BE2C (cell line): ENCODE measurements around the gene ATP13A1.
"Not testable (repeated sequence)": the region's sequence is repeated elsewhere in the genome, so short reads cannot be mapped to it uniquely, and the experiment has no call there.

Source experiments
- DNase-seq: peaks from one replicate; pipeline ENCODE4 v3.0.0-alpha.2; 2020
- H3K27me3 ChIP-seq: fragments of 250-450 bp; sonication (Bioruptor Pico); 2 replicates; pipeline ENCODE4 v1.5.1; 2020; ENCODE audit warnings: mild to moderate bottlenecking
- H3K36me3 ChIP-seq: fragments of 250-450 bp; sonication (Bioruptor Pico); 2 replicates; pipeline ENCODE4 v1.5.1; 2020; ENCODE audit warnings: mild to moderate bottlenecking
- H3K4me1 ChIP-seq: fragments of 250-450 bp; sonication (Bioruptor Pico); 2 replicates; pipeline ENCODE4 v1.5.1; 2020
- H3K4me3 ChIP-seq: 2 replicates; pipeline ENCODE4 v1.5.1; 2011; ENCODE audit warnings: low read depth, low read length
- H3K9me3 ChIP-seq: fragments of 250-450 bp; sonication (Bioruptor Pico); 2 replicates; pipeline ENCODE4 v1.5.1; 2020
- TF ChIP-seq, protein P1 (sequence below): IDR thresholded peaks from 2 replicates; pipeline ENCODE4 v1.5.1; 2012; ENCODE audit warnings: mild to moderate bottlenecking, low read depth, low read length

The ATP13A1 gene

DNA sequence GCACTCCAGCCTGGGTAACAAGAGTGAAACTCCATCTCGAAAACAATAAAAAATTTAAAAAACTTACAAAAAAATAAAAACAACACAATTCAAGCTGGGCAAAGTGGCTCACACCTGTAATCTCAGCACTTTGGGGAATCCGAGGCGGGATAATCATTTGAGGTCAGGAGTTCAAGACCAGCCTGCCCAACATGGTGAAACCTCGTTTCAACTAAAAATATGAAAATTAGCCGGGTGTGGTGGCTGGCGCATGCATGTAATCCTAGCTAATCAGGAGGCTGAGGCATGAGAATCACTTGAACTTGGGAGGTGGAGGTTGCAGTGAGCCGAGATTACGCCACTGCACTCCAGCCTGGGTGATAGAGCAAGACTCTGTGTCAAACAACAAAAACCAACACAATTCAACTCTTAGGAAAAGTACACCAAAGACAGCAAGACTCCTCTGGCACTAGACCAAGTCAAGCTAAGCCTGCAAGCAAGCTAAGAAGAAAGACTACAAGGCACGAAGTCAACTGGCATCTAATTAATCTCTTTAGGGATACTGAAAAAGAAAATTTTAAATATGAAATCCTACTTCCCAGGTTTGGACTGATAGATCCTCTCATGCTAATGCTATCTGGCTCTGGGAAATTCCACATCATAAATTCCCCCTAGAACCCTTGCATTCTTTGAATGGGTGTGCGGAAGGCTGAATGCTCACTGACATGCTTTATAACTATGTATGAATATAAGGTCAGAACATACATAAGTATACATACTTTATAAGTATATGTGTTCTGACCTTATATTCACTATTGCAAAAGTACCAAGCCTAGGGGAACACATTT, 52.9 kb downstream of the ATP13A1 start:
- no peak for DNase-seq
- TF ChIP-seq, protein P1, sequence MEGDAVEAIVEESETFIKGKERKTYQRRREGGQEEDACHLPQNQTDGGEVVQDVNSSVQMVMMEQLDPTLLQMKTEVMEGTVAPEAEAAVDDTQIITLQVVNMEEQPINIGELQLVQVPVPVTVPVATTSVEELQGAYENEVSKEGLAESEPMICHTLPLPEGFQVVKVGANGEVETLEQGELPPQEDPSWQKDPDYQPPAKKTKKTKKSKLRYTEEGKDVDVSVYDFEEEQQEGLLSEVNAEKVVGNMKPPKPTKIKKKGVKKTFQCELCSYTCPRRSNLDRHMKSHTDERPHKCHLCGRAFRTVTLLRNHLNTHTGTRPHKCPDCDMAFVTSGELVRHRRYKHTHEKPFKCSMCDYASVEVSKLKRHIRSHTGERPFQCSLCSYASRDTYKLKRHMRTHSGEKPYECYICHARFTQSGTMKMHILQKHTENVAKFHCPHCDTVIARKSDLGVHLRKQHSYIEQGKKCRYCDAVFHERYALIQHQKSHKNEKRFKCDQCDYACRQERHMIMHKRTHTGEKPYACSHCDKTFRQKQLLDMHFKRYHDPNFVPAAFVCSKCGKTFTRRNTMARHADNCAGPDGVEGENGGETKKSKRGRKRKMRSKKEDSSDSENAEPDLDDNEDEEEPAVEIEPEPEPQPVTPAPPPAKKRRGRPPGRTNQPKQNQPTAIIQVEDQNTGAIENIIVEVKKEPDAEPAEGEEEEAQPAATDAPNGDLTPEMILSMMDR = no peak
- no peaks in the 10 kb centered on the region for H3K27me3 ChIP-seq
- H3K36me3 ChIP-seq = no peaks in the 10 kb centered on the region
- no peaks in the 10 kb centered on the region for H3K4me1 ChIP-seq
- no peaks in the 10 kb centered on the region for H3K9me3 ChIP-seq
- no peak overlapping the region for H3K4me3 ChIP-seq

DNA sequence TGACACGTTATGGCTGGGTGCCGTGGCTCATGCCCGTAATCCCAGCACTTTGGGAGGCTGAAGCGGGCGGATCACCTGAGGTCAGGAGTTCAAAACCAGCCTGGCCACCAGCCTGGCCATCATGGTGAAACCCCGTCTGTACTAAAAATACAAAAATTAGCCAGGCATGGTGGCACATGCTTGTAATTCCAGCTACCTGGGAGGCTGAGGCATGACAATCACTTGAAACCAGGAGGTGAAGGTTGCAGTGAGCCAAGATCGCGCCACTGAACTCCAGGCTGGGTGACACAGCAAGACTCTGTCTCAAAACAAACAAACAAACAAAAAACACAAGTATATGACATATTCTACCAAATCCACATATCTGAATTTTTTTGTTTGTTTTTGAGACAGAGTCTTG, 56.8 kb downstream of the ATP13A1 start:
- not testable (repeated sequence) for H3K4me1 ChIP-seq, H3K27me3 ChIP-seq, H3K36me3 ChIP-seq, H3K4me3 ChIP-seq, DNase-seq, H3K9me3 ChIP-seq

DNA sequence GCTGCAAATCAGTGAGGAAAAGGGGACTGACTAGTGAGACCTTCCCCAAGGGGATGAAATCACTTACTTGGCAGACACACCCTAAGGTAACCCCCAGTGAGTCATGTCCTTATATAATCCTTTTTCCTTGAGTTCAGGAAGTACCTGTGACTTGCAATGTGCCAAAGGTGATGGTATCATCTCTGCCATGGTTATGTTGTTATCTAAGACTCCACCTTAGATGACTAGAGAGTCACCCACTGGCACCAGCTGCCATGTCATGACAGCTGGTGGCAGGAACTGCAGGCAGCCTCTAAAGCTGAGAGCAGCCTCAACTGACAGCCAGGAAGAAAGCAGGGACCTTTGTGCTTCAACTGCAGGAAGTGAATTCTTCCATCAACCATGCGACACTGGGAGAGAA, 57.5 kb downstream of the ATP13A1 start:
- H3K4me3 ChIP-seq = no peak overlapping the region
- H3K9me3 ChIP-seq = no peaks in the 10 kb centered on the region
- TF ChIP-seq, protein P1 = no peak
- no peaks in the 10 kb centered on the region for H3K36me3 ChIP-seq
- no peaks in the 10 kb centered on the region for H3K4me1 ChIP-seq
- no peaks in the 10 kb centered on the region for H3K27me3 ChIP-seq
- DNase-seq = no peak

DNA sequence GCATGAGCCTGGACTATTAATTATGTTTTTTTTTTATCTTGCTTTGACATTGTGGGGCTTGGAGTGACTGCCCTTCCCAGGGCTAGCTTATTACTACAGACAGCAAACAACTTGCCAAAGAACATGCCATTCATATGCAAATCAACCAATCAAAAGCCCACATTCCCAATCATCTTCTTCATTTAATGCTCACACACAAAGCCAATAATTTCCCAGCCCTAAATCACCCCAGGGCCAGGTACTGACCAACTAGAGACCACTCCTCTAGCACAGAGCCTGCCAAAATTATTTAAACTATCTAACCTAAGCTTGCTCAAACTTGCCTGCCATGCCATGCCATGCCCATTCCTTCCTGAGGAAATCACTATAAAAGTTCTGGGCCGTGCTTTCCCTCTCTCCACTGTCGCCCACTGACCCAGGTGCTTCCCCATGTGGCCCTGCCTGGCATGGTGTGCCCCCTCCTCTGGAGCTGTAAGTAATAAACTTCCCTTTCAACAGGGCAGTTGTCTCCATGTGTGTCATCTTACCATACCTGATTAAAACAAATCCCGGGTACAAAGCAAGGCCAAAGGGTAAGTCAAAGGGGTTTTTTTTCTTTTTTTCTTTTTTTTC, 60.7 kb downstream of the ATP13A1 start:
- no peaks in the 10 kb centered on the region for H3K36me3 ChIP-seq

DNA sequence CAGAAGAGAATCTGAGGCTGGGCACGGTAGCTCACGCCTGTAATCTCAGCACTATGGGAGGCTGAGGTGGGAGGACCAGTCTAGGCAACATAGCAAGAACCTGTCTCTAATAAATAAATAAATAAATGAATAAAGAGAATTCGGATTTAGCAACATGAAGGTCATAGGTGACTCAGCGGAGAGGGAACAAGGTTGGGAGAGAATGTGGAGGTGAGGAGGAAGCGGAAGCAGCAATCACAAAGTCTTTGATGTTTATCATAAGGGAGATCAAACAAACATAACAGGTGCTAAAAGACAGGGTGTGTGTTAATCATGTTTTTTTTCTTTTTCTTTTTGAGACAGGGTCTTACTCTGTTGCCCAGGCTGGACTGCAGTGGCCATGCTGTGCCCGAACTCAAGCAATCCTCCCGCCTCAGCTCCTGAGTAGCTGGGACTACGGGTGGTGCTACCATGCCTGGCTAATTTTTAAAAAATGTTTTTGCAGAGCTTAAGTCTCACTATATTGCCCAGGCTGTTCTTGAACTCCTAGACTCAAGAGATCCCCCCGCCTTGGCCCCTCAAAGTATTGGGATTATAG, 61.3 kb downstream of the ATP13A1 start:
- no peaks in the 10 kb centered on the region for H3K9me3 ChIP-seq
- no peaks in the 10 kb centered on the region for H3K4me1 ChIP-seq
- H3K4me3 ChIP-seq = no peak overlapping the region
- no peak for DNase-seq
- no peaks in the 10 kb centered on the region for H3K27me3 ChIP-seq
- no peaks in the 10 kb centered on the region for H3K36me3 ChIP-seq
- TF ChIP-seq, protein P1 = no peak

More for the DNA sequence above, 60.7 kb downstream of the ATP13A1 start:
- no peak overlapping the region for H3K4me3 ChIP-seq
- TF ChIP-seq, protein P1 = no peak
- no peaks in the 10 kb centered on the region for H3K27me3 ChIP-seq
- H3K9me3 ChIP-seq = no peaks in the 10 kb centered on the region
- H3K4me1 ChIP-seq = no peaks in the 10 kb centered on the region
- no peak for DNase-seq

DNA sequence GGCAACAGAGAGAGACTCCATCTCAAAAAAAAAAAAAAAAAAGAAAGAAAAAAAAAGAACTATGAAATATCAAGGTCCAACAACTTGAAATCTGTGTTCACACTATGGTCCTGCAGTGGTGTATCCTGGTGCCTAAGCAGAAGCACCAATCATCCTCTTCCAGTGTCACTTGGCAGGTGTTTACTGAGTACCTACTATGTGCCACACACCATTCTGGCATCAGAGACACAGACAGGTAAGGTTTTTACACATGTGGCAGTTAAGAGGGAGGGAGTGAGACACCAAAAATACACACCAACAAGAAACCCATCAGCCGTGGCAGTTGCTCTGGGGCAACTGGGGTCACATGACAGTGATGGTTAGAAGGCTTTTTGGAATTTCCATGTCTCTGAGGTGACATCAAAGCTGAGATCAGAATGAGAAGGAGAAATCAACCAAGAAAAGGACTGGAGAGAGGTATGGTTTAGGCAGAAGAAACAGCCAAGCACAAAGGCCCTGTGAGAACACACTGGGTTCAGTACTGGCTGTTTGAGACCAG, 62.6 kb downstream of the ATP13A1 start:
- TF ChIP-seq, protein P1 = no peak
- Histone ChIP-seq H3K27me3 (no peaks in the 10 kb centered on the region), H3K4me1 (no peaks in the 10 kb centered on the region), H3K4me3 (no peak overlapping the region), H3K9me3 (no peaks in the 10 kb centered on the region), H3K36me3 (no peaks in the 10 kb centered on the region)
- DNase-seq = no peak

DNA sequence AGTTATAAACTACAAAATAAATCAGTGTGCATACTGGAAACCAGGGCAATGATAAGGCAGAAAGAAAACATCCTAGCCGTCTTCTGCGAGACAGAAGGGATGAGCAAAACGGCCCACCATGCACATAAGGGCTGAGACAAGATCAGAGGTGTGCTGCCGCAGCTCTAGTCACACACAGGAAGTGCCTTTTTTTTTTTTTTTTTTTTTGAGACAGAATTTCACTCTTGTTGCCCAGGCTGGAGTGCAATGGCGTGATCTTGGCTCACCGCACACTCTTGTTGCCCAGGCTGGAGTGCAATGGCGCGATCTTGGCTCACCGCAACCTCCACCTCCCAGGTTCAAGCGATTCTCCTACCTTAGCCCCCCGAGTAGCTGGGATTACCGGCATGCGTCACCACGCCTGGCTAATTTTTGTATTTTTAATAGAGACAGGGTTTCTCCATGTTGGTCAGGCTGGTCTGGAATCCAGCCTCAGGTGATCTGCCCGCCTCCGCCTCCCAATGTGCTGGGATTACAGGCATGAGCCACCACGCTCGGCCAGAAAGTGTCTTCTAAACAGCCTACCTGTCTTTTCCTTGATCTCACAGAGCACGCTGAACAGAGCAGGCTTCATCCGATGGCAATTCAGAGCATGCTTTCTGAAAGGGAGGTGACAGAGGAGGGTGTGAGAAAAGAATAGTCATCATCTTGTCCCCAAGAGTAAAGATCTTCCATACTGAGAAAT, 64.6 kb downstream of the ATP13A1 start:
- H3K27me3 ChIP-seq, H3K4me1 ChIP-seq, DNase-seq, H3K36me3 ChIP-seq, H3K4me3 ChIP-seq, H3K9me3 ChIP-seq: not testable (repeated sequence)
